Gastrocnemius medialis (tissue), 4 donors: ENCODE results near the gene PLPP7.

ENCODE experiments used
- POLR2A ChIP-seq, 2 donors: fragments of 450-650 bp; IDR thresholded peaks; one replicate each; pipeline ENCODE4 v1.6.1; 2017; ENCODE audit warnings: antibody characterized with exemption in 2 of 2, mild to moderate bottlenecking in 2 of 2, moderate library complexity in 2 of 2
- TF ChIP-seq, protein P1 (sequence below), 5 experiments: fragments of 450-650 bp in 3 of 5; fragments of 200-600 bp in 2 of 5; sonication (generic) in 2 of 5; IDR thresholded peaks in 4 of 5; conservative IDR thresholded peaks in 1 of 5; 1 replicate in 4 of 5; 2 replicates in 1 of 5; pipeline ENCODE4 v1.5.1; 2016 to 2019; ENCODE audit warnings: antibody characterized with exemption in 5 of 5, mild to moderate bottlenecking in 3 of 5, moderate library complexity in 3 of 5

DNA sequence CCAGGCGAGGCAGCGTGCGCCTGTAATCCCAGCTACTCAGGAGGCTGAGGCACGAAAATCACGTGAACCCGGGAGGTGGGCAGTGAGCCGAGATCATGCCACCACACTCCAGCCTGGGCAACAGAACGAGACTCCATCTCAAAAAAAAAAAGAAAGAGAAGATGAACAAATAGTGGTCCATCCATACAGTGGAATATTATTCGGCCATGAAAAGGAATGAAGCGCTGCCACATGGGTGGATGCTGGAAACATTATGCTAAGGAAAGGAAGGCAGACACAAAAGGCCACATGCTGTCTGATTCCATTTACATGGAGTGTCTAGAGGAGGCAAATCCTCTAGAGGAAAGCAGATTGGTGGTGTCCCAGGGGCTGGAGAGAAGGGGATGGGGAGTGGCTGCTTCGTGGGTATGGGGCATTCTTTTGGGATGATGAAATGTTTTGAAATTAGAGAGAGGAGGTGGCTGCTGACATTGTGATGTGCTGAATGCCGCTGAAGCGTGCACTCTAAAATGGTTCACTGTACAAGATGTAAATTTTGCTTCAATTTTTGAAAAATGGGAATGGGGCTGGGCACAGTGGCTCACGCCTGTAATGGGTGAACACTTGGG lies 17.0 kb downstream of the PLPP7 start:
- TF ChIP-seq, protein P1, sequence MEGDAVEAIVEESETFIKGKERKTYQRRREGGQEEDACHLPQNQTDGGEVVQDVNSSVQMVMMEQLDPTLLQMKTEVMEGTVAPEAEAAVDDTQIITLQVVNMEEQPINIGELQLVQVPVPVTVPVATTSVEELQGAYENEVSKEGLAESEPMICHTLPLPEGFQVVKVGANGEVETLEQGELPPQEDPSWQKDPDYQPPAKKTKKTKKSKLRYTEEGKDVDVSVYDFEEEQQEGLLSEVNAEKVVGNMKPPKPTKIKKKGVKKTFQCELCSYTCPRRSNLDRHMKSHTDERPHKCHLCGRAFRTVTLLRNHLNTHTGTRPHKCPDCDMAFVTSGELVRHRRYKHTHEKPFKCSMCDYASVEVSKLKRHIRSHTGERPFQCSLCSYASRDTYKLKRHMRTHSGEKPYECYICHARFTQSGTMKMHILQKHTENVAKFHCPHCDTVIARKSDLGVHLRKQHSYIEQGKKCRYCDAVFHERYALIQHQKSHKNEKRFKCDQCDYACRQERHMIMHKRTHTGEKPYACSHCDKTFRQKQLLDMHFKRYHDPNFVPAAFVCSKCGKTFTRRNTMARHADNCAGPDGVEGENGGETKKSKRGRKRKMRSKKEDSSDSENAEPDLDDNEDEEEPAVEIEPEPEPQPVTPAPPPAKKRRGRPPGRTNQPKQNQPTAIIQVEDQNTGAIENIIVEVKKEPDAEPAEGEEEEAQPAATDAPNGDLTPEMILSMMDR (IDR thresholded peaks at IDR 0.05 in 4 of 5, conservative IDR thresholded peaks at IDR 0.05 in 1 of 5), result no peak
- TF ChIP-seq POLR2A (IDR thresholded peaks at IDR 0.05), result no peak
